ENCODE measurements around the gene HDAC4.

- TF ChIP-seq CTCF (IDR thresholded peaks at IDR 0.05; ENCODE audit: insufficient read depth, low read length) (no peak), REST (IDR thresholded peaks at IDR 0.05; ENCODE audit: insufficient replicate concordance, low read depth) (no peak), POLR2AphosphoS5 (IDR thresholded peaks at IDR 0.05; ENCODE audit: low read depth) (no peak)
These were observed 124.7 kb downstream of the HDAC4 start for GRCh38 chr2:239275847-239276831.

Data from HL-60 (cell line).